ENCODE data around the gene EFNA3.
"Not testable (repeated sequence)": the region's sequence is repeated elsewhere in the genome, so short reads cannot be mapped to it uniquely, and the experiment has no call there.

The EFNA3 gene

GRCh38 chr1:155108296-155108695, 29.7 kb downstream of the EFNA3 start:
- DNase-seq, result no peak
- Mint-ChIP-seq H3K27me3 (peaks cover 13 to 22% of the 10 kb centered on the region in 2 donors), H3K4me1 (ENCODE audit: low read depth in 2 of 2) (no peaks in the 10 kb centered on the region), H3K27ac (no peak overlapping the region), H3K4me3 (no peak overlapping the region), H3K36me3 (ENCODE audit: insufficient read depth) (peaks cover 3% of the 10 kb centered on the region), H3K9me3 (no peaks in the 10 kb centered on the region)
- no peak for ATAC-seq (replicated peaks)

DNA sequence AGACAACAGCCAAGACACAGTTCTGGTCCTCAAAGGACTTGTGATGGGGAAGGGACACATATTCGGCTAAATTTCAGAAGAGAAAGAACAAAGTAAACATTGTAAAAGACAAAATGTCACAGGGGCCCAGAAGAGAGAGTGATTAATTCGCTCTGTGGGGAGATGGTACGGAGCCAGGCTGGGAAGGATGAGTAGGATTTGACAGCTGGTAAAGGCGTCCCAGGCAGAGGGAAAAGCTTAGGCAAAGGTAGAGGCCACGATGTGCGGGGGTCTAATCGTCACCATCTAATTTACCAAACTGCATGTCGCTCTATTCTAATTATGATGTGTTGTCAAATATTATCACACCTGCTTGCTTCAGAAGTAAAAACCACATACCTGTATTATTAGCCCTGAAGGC, 31.7 kb downstream of the EFNA3 start:
- Mint-ChIP-seq H3K27me3 (peaks cover 15 to 25% of the 10 kb centered on the region in 2 donors), H3K9me3 (no peaks in the 10 kb centered on the region), H3K36me3 (ENCODE audit: insufficient read depth) (peaks cover under 1% of the 10 kb centered on the region), H3K4me3 (no peak overlapping the region), H3K27ac (no peak overlapping the region), H3K4me1 (ENCODE audit: low read depth in 2 of 2) (no peaks in the 10 kb centered on the region)
- no peak for DNase-seq
- ATAC-seq (replicated peaks), result no peak

DNA sequence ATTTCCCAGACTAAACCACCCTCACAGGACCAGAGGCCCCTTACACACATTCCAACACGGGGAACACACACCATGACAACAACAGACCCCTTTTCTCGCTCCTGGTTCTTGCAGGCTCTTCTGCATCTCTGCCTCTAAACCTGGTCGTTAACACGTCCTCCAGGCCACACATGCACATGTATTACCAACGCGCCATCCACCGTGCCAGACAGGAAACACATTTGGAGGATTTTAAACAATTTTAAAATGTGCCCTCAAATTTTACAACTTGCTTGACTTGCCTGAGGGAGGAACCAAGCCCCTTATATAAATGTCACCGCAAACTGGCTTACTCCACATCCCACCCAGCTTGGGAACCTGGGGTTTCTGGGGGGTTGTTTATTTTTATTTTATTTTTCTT, 32.2 kb downstream of the EFNA3 start:
- no peak overlapping the region for H3K27ac Mint-ChIP-seq
- no peaks in the 10 kb centered on the region for H3K9me3 Mint-ChIP-seq
- H3K36me3 Mint-ChIP-seq (ENCODE audit: insufficient read depth), result no peaks in the 10 kb centered on the region
- ATAC-seq (replicated peaks), result no peak
- no peaks in the 10 kb centered on the region for H3K4me1 Mint-ChIP-seq (ENCODE audit: low read depth in 2 of 2)
- no peak for DNase-seq
- H3K4me3 Mint-ChIP-seq, result no peak overlapping the region
- H3K27me3 Mint-ChIP-seq, result peaks cover 14 to 24% of the 10 kb centered on the region in 2 donors

DNA sequence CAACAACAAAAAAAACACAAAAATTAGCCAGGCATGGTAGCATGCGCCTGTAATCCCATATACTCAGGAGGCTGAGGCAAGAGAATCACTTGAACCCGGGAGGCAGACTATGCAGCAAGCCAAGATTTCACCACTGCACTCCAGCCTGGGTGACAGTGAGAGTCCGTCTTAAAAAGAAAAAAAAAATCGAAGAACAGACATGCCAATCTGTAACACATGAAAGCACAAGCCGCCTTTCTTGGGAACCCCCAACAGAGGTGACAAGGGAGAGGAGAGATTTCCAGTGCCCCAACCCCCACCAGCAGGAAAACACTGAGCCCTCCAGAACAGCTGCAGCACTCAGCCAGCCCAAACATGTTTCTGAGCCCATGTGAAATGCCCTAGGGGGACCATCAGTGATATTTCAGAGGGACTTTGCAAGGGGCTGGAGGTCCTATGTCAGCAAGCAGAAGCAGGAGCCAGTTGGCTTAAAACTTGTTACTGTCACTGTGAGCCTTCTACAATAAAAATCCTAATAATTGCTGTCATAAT, 34.9 kb downstream of the EFNA3 start:
- no peaks in the 10 kb centered on the region for H3K4me1 Mint-ChIP-seq (ENCODE audit: low read depth in 2 of 2)
- DNase-seq (no peak), ATAC-seq (replicated peaks) (no peak)
- peaks cover 24 to 48% of the 10 kb centered on the region in 2 donors for H3K27me3 Mint-ChIP-seq
- no peaks in the 10 kb centered on the region for H3K36me3 Mint-ChIP-seq (ENCODE audit: insufficient read depth)
- H3K4me3 Mint-ChIP-seq, result no peak overlapping the region
- no peak overlapping the region for H3K27ac Mint-ChIP-seq
- H3K9me3 Mint-ChIP-seq, result no peaks in the 10 kb centered on the region

GRCh38 chr1:155116113-155116764, 37.6 kb downstream of the EFNA3 start:
- H3K9me3 Mint-ChIP-seq, result no peaks in the 10 kb centered on the region
- no peak for ATAC-seq (replicated peaks)
- no peak overlapping the region for H3K4me3 Mint-ChIP-seq
- H3K4me1 Mint-ChIP-seq (ENCODE audit: low read depth in 2 of 2), result no peaks in the 10 kb centered on the region
- no peak for DNase-seq
- peaks cover 20 to 51% of the 10 kb centered on the region in 2 donors for H3K27me3 Mint-ChIP-seq
- no peaks in the 10 kb centered on the region for H3K36me3 Mint-ChIP-seq (ENCODE audit: insufficient read depth)
- no peak overlapping the region for H3K27ac Mint-ChIP-seq

GRCh38 chr1:155117610-155118009, 39.0 kb downstream of the EFNA3 start:
- no peak for ATAC-seq (replicated peaks)
- Mint-ChIP-seq H3K9me3 (no peaks in the 10 kb centered on the region), H3K27ac (no peak overlapping the region), H3K36me3 (ENCODE audit: insufficient read depth) (peaks cover 4% of the 10 kb centered on the region), H3K4me1 (ENCODE audit: low read depth in 2 of 2) (no peaks in the 10 kb centered on the region), H3K4me3 (no peak overlapping the region), H3K27me3 (peaks cover 20 to 46% of the 10 kb centered on the region in 2 donors)
- no peak for DNase-seq

- not testable (repeated sequence) for H3K4me3 Mint-ChIP-seq; DNase-seq; H3K27ac Mint-ChIP-seq; ATAC-seq (replicated peaks); H3K4me1 Mint-ChIP-seq (ENCODE audit: low read depth in 2 of 2); H3K36me3 Mint-ChIP-seq (ENCODE audit: insufficient read depth); H3K9me3 Mint-ChIP-seq
- H3K27me3 Mint-ChIP-seq, result peaks cover 20 to 46% of the 10 kb centered on the region in 2 donors
Observed at GRCh38 chr1:155118090-155118489, 39.5 kb downstream of the EFNA3 start.

- DNase-seq (no peak), ATAC-seq (replicated peaks) (no peak)
- H3K36me3 Mint-ChIP-seq (ENCODE audit: insufficient read depth), result peaks cover 4% of the 10 kb centered on the region
- H3K4me1 Mint-ChIP-seq (ENCODE audit: low read depth in 2 of 2), result no peaks in the 10 kb centered on the region
- H3K27ac Mint-ChIP-seq, result no peak overlapping the region
- no peaks in the 10 kb centered on the region for H3K9me3 Mint-ChIP-seq
- H3K27me3 Mint-ChIP-seq, result peaks cover 15 to 50% of the 10 kb centered on the region in 2 donors
- no peak overlapping the region for H3K4me3 Mint-ChIP-seq
Observed at GRCh38 chr1:155120253-155120652, 41.6 kb downstream of the EFNA3 start.

GRCh38 chr1:155121249-155121648, 42.6 kb downstream of the EFNA3 start:
- H3K9me3 Mint-ChIP-seq, result no peaks in the 10 kb centered on the region
- no peak overlapping the region for H3K27ac Mint-ChIP-seq
- no peak for DNase-seq

GRCh38 chr1:155122308-155122707, 43.7 kb downstream of the EFNA3 start:
- Mint-ChIP-seq H3K27me3 (peaks cover 0 to 50% of the 10 kb centered on the region in 2 donors), H3K36me3 (ENCODE audit: insufficient read depth) (peaks cover 4% of the 10 kb centered on the region), H3K4me3 (no peak overlapping the region), H3K9me3 (no peaks in the 10 kb centered on the region), H3K27ac (no peak overlapping the region), H3K4me1 (ENCODE audit: low read depth in 2 of 2) (peaks cover 8 to 9% of the 10 kb centered on the region in 2 donors)
- DNase-seq (no peak), ATAC-seq (replicated peaks) (no peak)

More at GRCh38 chr1:155121249-155121648, 42.6 kb downstream of the EFNA3 start:
- ATAC-seq (replicated peaks), result no peak
- Mint-ChIP-seq H3K27me3 (peaks cover 9 to 50% of the 10 kb centered on the region in 2 donors), H3K4me3 (no peak overlapping the region), H3K36me3 (ENCODE audit: insufficient read depth) (peaks cover 4% of the 10 kb centered on the region), H3K4me1 (ENCODE audit: low read depth in 2 of 2) (no peaks in the 10 kb centered on the region)

- Mint-ChIP-seq H3K4me1 (ENCODE audit: low read depth in 2 of 2) (peaks cover 19 to 20% of the 10 kb centered on the region in 2 donors), H3K9me3 (no peaks in the 10 kb centered on the region), H3K4me3 (no peak overlapping the region), H3K36me3 (ENCODE audit: insufficient read depth) (peaks cover 7% of the 10 kb centered on the region), H3K27ac (no peak overlapping the region), H3K27me3 (peaks cover 0 to 52% of the 10 kb centered on the region in 2 donors)
- ATAC-seq (replicated peaks) (no peak), DNase-seq (no peak)
Observed at GRCh38 chr1:155123801-155124200, 45.2 kb downstream of the EFNA3 start.

- H3K27me3 Mint-ChIP-seq, result peaks cover 0 to 62% of the 10 kb centered on the region in 2 donors
- DNase-seq (no peak), ATAC-seq (replicated peaks) (no peak)
- H3K36me3 Mint-ChIP-seq (ENCODE audit: insufficient read depth), result peaks cover 11% of the 10 kb centered on the region
- H3K27ac Mint-ChIP-seq, result no peak overlapping the region
- H3K4me3 Mint-ChIP-seq, result no peak overlapping the region
- no peaks in the 10 kb centered on the region for H3K9me3 Mint-ChIP-seq
- peaks cover 23 to 26% of the 10 kb centered on the region in 2 donors for H3K4me1 Mint-ChIP-seq (ENCODE audit: low read depth in 2 of 2)
Observed at GRCh38 chr1:155124503-155125463, 46.1 kb downstream of the EFNA3 start.

GRCh38 chr1:155125511-155125945, 46.9 kb downstream of the EFNA3 start:
- Mint-ChIP-seq H3K9me3 (no peaks in the 10 kb centered on the region), H3K4me1 (ENCODE audit: low read depth in 2 of 2) (peaks cover 23 to 26% of the 10 kb centered on the region in 2 donors), H3K4me3 (peak overlapping the region in 1 of 2 donors; percentile 67), H3K36me3 (ENCODE audit: insufficient read depth) (peaks cover 11% of the 10 kb centered on the region), H3K27ac (no peak overlapping the region), H3K27me3 (peaks cover 4 to 69% of the 10 kb centered on the region in 2 donors)
- ATAC-seq (replicated peaks) (no peak), DNase-seq (no peak)
